ENCODE measurements around the gene IL36RN. TPM values are rescaled to one million over a fixed set of nuclear protein-coding genes. Genes with fewer than 3 reads are reported as not detected.

The IL36RN gene
- total RNA-seq, 4 donors from 2014 or later, result not detected

GRCh38 chr2:113067681-113068080 is 8.7 kb downstream of the IL36RN start, which contains the start of gene IL1F10:
Gene IL1F10, plus strand, starts transcription at chr2:113067970. Its CDS starts 4,769 bp downstream, at chr2:113072739.
- TF ChIP-seq CTCF (IDR thresholded peaks at IDR 0.05; ENCODE audit: low read depth), result no peak

DNA sequence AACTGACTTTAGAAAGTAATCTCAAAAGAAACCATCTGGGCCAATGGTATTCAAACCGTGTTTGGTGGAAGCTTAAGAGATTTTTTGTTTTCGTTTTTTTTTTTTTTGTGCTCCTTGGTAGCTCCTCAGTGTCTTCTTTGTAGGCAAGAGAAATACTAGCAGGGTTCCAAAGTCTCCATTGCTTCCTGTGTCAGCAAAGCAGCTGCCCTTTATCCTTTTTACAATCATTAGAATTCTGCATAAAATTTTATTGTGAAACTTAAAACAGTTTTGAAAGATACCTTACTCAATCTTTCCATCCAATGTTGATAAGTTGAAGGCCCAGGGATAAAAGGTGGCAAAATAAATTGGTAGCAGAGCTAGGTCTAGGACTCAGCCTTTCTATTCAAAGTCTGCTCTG is 9.3 kb downstream of the IL36RN start:
- no peak for TF ChIP-seq CTCF (IDR thresholded peaks at IDR 0.05; ENCODE audit: low read depth)

GRCh38 chr2:113068706-113069485 is 9.9 kb downstream of the IL36RN start:
- TF ChIP-seq CTCF (IDR thresholded peaks at IDR 0.05; ENCODE audit: low read depth), result no peak

DNA sequence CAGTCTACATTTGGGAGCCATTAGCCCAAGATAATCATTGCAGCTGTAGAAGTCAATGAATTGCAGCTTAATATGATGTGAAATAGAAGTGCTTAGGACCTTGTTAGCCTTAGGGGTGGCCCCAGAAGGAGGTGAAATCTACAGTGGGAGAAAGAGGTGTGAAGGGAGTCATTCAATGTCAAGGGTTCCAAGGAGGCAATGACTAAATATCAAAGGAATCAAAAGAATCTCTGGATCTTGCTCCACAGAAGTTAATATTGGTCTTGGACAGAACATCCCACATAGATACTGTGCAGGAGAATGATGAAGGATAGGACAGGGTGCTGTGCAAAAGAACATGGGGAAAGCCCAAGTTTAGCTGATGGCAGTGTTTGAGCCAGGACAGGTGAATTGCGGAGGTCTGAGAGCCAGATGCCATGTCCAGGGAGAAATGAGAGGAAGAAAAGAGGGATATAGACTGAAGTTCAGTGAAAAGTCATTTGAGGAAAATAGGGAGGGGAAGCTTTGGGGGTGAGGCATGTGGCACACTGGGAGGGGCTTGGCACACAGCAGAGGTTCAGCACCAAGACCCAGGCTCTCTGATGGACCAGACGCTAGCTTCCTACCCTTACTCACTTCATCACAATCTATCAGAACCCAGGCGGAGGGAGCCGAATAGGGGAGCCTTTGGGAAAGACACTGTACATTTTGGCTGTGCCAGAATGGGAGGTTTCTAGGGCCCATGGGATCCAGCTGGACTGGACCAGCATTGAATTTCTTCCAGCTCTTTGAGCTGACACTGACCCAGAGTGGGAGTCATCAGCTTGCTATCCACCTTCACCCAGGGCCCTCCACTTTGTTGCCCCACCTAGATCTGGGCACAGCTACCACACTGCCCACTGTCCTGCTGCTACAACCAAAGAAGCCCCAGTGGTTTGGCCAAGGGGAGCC is 10.9 kb downstream of the IL36RN start:
- TF ChIP-seq CTCF (IDR thresholded peaks at IDR 0.05; ENCODE audit: low read depth), result no peak

GRCh38 chr2:113070606-113070975 is 11.6 kb downstream of the IL36RN start:
- no peak for TF ChIP-seq CTCF (IDR thresholded peaks at IDR 0.05; ENCODE audit: low read depth)

DNA sequence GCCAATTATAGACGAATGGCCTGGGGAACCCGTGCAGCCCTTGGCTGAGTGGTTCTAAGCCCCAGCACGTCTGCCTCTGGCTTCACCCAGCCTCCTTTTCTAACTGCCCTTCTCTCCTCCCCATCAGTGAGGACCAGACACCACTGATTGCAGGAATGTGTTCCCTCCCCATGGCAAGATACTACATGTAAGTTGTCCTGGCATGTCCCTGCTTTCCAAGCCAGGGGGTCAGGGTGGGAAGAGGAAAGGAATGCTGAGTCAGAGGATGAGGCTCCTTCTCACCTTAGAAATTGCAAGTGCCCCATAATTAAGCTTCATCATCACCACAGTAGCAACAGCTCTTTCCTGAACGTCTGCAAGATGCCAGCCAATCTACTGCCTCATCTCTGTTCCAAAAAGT is 13.6 kb downstream of the IL36RN start:
- TF ChIP-seq CTCF (IDR thresholded peaks at IDR 0.05; ENCODE audit: low read depth), result no peak

GRCh38 chr2:113073325-113073834 is 14.4 kb downstream of the IL36RN start:
- TF ChIP-seq CTCF (IDR thresholded peaks at IDR 0.05; ENCODE audit: low read depth), result no peak
